Activated T-cell treated with anti-CD3 and anti-CD28 coated beads for 24 hours (primary cell): ENCODE measurements around the gene OOSP4A.

ENCODE experiments used
- DNase-seq: peaks from one replicate; pipeline ENCODE4 v3.0.0-alpha.2; 2020; ENCODE audit warnings: low read depth

The OOSP4A gene

DNA sequence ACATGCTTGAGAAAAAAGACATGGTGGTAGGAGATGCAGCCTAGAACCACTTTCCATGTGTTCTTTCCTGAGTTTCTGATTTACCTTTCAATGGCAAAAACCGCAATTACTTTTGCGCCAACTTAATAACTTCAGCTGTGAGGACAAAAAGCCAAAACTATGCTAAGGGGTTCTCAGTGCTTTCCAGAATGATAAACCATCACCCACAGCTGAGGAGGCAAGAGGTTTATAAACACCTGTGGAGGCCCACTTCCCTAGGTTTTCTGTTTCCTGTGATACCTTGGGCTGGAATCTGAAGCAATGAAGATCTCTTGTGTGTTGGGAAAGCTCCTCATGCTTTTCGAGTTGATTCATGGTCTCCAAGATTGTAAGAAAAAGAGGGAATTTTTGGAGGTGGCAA lies at the start of gene OOSP4A:
OOSP4A (plus strand) TSS at position 301 of the 400 bp plus-strand sequence; CDS start at position 301, 0 bp downstream.
- DNase-seq: no peak

DNA sequence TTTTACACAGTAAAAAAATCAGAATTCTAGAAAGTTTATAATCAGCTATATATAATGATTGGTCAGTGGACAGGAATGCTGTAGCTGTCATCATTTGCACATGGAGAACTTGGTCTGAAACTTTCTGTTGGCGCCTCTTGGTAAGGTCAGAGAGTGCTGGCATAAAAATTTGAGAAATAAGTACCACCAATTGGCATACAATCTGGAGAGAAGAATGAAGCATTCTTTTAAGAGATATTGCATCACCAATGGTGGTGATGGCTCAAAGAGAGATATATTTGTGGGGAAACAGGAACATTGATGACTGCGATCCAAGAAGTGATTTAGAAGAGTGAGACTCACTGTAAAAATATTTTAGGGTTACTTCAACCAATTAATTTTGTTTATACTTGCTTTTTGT lies 45.4 kb upstream of the OOSP4A start:
- no peak for DNase-seq

DNA sequence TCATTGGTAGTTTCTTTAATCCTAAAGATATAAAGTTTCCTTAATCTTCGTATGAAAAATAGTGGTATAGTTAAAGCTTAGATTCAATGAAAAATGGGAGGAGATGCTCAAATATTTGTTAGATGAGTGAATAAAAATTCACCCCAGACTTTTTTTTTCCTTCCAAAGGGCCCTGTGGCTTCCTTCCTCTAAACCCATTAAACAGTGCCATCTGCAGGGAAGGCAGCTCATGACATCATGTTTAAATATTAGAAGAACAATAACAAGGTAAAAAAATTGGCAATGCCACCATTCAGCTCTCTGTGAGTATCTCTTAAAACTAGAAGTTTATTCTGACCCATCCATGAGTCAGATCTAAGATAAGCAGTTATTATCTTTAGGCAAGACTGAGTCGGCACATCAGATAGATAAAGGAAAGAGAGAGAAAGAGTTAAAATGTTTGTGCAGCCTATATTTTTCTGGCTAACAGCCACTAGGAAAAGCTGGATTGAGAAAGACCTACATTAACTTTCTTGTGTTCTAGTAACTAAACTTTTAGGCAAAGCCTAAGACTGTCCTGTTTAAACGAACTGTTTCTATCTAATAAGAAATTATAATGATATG lies 44.7 kb upstream of the OOSP4A start:
- DNase-seq: peak; percentile 7

DNA sequence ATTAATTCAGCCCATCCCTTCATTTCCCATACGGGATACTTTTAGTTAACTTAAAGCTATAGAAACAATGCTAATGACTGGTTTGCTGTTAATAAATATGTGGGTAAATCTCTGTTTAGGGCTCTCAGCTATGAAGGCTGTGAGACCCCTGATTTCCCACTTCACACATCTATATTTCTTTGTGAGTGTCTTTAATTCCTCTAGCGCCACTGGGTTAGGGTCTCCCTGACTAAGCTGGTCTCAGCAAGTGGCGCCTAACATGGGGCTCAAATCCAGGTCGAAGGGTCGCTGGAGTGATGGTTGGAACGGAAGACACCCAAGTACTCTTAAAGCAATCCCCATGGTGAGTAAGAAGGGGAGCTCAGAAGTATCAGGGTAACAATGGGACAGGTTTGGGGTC lies 40.0 kb upstream of the OOSP4A start:
- DNase-seq: no peak

DNA sequence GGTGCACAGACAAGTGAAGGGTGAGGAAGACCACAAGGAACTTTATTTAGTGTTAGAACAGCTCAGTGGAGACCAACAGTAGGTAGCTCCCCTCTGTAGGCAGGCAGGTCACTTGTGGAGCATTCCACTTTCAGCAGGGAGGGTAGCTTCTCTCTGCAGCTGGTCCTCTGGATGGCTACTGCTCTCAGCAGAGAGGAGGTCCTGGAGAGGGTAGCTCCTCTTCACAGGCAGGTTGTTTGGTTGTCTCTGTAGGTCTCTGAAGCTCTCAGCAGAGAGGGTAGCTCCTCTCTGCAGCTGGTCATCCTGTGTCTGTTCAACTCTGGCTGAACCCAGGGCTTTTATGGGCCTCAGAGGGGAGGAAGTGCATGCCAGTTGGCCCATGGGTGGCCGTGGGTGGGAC lies 32.1 kb upstream of the OOSP4A start:
- no peak for DNase-seq

DNA sequence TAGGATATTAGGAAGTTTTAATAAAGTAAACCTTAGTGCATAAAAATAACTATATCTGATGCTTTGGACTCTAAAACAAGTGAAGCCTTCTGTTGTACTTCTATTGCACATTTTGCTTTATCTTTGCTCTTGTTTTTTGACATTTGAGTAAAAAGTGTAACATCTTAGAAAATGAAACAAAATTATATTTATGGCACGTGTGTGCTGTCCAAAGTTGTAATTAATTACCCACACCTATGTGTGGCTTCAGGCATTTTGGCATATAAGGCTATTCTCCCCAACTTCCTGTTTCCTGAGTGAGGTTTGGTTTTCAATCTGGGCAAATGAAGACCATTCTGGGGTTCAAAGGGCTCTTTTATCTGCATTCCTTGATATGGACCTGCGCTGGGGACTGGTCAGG lies 25.7 kb upstream of the OOSP4A start, which contains the start of gene OOSP1:
OOSP1 (plus strand) TSS at position 301 of the 400 bp plus-strand sequence; CDS start at position 324, 23 bp downstream.
- DNase-seq: no peak

DNA sequence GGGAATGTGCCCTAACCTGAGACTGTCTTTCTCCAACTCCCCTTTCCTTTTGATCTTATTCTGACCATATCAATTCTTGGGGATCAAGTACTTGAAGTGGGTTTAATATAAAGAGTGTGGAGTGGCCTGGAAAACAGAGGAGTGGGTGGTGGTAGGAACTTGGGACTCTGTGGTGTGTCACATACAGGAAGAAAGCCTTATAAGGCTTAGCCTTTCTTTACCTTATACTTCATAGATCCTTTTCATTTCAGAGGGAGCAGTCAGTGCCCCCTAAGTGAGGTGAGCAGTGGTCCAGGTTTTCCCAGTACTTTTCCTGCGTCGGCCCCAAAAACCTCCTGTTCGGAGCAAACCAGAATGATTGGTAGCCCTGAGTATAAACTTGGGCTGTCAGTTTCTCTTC lies 25.1 kb upstream of the OOSP4A start:
- DNase-seq: no peak

DNA sequence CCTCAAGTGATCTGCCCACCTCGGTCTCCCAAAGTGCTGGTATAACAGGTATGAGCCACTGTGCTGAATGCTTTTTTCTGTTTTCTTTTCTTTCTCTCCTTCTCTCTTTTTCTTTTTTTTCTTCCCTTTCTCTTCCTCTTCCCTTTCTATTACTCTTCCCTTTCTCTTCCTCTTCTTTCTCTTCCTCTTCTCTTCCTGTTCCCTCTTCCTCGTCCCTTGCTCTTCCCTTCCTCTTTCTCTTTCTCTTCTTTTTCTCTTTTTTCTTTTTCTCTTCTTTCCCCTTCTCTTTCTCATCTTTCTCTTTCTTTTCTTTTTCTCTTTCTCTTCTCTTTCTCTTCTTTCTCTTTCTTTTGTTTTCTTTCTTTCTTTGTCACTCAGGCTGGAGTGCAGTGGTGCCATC lies 24.4 kb upstream of the OOSP4A start:
- no peak for DNase-seq

DNA sequence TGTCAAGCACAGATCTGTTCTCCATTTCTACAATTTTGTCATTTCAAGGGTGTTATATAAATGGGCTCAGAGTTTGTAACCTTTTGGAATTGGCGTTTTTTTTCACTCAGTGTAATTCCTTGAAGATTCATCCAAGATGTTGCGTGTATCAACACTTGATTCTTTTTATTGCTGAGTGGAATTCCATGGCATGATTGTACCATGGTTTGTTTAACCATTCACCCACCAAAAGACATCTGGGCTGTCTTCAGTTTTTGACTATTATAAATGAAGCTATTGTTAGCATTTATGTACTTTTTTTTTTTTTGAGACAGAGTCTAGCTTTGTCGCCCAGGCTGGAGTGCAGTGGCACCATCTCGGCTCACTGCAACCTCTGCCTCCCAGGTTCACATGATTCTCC lies 22.7 kb upstream of the OOSP4A start:
- DNase-seq: no peak

DNA sequence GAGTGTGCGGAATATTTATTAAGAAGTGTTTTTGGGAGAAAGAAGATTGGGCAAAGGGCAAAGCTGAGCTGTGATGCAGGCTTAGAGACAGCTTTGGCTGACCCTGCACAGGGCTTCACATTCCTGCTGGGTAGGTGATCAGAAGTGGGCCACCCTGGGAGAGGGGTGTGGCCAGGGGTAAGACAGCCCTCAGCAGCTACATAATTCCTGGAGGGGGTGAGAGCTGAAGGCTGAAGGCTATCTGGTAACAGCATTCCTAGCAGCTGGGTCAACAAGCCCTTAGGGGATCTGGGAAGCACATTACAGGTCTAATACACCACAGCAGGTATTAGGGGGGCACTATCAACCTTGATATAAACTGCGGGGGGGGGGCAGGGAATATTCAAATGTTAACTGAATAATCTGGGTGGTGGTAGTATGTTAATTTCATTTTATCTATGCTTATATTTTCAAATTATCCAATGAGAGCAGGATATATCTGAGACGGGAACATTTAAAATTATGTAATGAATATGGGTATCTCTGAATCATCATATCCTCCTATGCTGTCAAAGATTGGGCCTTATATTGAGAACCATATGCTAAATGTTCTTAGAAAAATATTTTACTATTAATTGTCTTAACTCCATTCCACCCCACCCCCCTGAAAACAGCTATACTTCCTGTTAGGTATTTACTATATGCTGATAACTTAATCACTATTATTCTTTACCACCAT lies 19.7 kb upstream of the OOSP4A start:
- no peak for DNase-seq

DNA sequence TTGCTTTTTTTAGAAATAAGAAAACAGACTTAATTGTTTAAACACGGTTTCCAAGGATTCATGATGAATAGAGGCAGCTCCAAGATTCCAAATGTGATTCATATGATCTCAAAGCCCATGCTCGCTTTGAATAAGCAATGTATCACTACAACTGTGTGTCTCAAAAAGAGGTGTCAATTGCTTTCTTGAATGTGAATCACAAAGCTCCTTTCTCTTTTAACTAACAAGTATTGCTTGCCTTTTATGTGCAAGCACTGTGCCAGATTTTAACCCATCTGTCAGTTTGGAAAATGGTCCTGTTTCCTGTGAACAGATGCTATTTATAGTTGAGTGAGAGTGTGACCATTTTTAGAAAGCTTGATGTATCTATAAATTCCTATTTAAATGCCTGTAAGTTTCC lies 19.1 kb upstream of the OOSP4A start:
- DNase-seq: no peak

DNA sequence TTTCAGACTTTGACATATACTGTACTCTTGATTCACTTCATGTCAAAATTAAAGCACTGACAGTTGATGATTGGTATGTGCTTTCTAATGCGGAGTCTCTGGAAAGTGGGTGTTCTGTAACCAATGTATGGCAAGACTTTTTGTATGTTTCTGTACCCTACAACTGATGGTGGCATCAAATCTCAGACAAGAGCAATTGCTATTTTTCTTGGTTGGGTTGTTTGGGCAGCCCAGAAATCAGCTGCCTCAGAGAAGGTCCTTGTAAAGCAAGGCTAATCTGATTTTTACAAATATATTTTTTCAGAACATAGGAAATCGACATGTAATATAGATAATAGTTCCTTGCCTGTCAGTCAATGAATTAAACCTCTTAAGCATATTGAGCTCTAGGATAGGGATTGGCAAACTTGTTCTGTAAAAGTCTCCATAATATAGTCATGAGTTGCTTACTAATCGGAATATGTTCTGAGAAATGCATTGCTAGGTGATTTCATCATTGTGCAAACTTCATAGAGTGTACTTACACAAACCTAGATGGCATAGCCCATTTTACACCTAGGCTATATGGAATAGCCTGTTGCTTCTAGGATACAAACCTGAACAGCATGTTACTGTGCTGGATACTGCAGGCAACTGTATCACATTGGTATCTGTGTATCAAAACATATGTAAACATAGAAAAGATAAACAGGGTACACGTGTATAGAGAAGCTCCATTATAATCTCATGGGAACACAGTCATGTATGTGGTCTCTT lies 10.2 kb upstream of the OOSP4A start:
- DNase-seq: no peak

DNA sequence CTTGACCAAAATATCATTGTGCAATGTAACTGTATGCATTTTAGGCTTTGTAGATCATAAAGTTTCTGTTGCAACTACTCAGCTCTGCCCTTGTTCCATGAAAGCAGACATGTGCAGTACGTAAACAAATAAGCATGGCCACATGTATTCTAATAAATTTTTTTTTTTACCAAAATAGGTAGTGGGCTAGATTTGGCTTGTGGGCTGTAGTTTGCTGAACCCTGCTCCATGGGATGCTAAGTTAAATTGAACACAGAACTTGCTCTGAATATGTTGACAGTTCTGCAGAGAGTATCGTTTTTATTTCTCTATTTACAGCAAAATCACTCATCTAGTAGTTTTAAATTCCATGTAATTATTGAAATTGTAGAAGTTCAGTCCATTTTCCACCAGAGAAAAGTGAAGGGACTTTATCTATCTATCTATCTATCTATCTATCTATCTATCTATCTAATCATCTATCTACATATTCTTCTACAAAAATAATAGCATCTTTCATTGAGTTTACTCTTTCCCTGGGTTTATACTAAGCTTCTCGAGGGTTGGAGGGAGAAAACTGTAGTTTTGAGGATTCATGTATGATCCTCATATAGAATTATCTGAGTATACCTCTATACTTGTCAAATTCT lies 9.5 kb upstream of the OOSP4A start:
- no peak for DNase-seq

DNA sequence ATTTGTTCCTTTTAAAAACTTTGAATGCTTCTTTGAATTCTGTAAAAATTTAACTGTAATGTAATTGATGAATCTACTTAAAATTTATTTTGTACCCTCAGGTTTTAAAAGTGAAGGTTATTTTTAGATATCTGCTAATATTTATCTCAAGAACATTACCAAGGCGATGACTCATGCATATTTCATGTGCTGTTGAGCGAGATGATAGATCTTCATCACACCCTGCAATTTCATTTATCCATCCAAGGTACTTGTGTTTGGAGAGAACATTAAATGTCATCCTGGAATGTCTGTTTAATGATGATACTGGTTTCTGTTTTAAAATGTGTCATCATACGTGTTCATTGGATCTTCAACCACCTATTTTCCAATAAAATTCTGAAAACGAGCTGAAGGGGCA lies 6.7 kb upstream of the OOSP4A start:
- no peak for DNase-seq

DNA sequence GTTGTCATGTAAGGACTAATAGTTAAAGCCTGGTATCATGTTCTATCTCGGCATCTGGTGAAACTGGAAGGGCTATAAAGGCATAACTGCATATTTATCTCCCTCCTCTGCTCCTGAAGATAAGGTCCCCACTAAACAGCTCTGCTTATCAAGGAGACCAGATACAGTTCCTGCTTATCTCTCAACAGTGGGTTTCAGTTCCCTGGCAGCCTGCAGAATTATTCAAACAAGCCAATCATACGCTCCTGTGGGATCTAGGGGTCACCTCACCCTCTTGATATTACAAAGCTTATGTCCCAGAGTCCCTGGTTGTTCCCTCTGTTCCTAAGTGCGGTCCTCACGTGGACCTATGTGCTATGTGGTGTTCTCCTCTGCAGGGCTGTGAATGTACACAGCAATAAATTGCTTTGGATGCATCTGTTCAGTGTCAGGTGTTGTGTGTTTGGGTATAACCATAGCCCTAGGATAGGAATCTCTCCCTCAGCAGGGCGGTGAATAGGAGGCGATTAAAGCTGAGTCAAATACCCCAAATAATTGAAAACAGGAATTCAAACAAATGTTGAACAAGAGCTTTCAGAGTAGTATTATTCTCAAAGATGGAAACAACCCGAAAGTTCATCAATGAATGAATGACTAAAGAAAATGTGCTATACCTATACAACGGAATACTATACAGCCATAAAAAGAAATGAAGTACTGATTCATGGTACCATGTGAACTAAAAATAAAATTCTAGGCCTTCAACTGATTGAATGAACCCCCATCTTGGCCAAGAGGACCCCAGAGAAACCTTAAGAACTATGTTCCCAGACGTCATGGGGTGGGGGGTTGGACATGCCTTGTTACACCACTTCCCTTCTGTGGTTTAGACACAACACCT lies 3.1 kb upstream of the OOSP4A start:
- no peak for DNase-seq

DNA sequence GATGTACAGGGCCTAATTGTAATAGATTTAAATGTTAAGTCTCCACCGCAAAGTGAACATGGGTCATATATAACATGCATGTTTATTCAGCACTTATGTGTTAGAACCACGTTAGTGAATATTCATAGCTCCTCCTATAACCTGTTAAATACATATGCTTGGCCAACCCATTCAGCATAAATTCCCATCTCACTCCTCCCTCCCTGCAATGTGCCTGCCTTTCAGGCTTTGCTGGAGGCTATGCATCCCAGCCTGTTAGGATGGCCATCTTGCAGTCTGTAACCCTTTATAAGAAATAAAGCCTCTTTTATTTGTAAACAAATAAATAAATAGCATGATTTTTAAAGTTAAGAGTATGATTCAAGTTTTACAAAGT lies 1.7 kb upstream of the OOSP4A start:
- no peak for DNase-seq

DNA sequence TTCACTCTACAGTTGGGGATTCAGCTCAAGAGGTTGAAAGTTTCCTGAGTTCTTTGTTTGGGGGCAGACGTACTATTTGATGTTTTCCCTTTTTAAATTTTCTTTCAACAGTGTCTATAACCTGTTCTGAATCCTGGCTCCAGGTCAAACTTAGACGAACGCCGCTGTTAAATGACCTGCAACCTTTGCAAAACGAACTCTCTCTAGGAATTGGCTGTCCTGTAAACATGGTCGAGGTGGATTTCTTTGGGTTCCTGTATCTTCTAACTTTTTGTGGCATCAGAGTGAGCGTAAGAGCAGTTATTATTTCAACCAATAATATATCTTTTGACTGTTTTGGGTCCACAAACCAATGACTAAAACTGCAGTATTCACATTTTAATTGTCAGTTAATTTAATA lies 1.6 kb downstream of the OOSP4A start:
- no peak for DNase-seq

DNA sequence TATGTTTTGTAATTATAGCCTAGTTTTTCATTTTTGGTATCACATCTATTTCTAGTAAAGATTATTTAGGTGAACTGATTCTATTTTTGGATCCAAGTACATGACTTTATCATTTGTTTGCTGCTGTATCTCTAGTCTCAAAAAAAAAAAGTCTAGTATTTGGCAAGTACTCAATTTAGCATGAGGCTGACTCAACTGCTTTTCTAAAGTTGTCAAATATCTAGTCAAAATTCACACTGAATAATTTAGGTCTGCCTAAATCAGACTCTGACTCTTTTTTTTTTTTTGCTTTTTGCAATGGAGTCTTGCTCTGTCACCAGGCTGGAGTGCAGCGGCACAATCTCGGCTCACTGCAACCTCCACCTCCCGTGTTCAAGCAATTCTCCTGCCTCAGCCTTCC lies 2.4 kb downstream of the OOSP4A start:
- DNase-seq: no peak

DNA sequence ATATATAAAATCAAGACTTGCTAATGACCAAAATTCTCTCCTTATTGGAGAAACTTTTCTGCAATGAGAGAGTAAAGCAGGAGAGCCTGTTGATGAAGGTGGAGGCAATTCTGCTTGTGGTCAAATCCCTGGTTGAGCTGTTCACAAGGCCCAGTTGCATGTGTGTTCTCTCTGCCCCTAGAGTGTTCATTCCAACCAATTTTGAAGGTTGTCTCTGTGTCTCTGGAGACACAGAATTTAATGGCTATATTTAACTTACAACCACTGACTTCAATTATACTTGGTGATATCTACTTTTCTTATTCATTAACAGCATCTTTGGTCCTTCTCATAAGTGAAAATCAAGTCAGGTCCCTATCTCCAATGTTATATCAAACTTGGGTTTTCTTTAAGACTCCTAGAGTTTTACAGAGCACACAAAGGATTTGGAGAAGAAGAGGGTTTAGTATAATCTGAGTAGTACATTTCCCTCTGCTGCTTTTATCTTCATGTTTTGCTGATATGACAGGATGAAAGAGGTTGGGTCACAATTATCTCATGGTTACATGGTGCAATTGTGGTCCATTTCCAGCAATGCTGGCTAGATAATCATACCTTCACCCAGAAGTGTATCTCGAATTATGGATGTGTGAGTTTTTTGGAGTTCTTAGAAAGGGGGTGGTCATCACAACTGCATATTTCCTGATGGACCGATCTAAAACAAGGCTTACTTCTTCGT lies 4.0 kb downstream of the OOSP4A start:
- no peak for DNase-seq

DNA sequence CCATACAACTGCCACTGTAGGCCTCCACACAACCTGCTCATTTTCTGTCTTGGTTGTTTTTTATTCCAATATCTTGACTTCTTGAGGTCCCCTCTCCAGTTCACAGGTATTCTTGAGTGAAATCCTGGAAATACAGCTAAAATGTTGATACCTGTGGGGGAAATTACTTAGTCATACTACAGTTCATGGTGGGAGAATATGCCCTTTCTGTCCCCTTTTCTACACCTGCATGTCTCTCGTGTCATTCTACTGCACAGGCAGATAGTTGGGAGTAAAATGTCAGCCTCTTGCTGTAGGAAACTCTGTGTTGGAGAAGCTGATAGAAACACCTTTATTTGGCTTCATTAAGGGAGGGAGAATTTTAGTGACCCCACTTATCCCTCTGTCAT lies 4.6 kb downstream of the OOSP4A start:
- DNase-seq: no peak

DNA sequence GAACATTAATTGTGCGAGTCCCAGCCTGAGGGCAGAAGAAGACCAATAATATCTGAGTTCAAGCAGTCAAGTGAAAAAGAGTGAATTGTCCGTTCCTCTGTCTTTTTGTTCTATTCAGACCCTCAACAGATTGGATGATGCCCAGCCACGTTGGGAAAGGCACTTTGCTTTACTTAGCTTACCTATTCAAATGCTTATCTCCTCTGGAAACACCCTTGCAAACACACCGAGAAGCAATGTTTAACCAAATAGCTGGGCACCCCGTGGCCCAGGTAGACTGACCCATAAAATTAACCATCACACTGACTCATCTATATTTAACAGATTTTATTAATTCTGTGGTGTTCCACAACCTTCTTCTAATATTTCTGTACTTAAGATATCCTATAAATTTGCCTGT lies 9.3 kb downstream of the OOSP4A start:
- no peak for DNase-seq
